Activated naive CD8-positive, alpha-beta T cell (primary cell): Measurements from ENCODE around the gene CD84.
"Not testable (repeated sequence)": the region's sequence is repeated elsewhere in the genome, so short reads cannot be mapped to it uniquely, and the experiment has no call there.

Experiments
- H3K27ac Mint-ChIP-seq: one replicate; pipeline ENCODE4 v1.8.0; 2021; ENCODE audit warnings: mixed read lengths
- H3K27me3 Mint-ChIP-seq: one replicate; pipeline ENCODE4 v1.8.0; 2021; ENCODE audit warnings: mixed read lengths
- H3K36me3 Mint-ChIP-seq: one replicate; pipeline ENCODE4 v1.8.0; 2021; ENCODE audit warnings: mixed read lengths
- H3K4me1 Mint-ChIP-seq: one replicate; pipeline ENCODE4 v1.8.0; 2021; ENCODE audit warnings: low read depth, mixed read lengths
- H3K4me3 Mint-ChIP-seq: one replicate; pipeline ENCODE4 v1.8.0; 2021; ENCODE audit warnings: mild to moderate bottlenecking, mixed read lengths
- H3K9me3 Mint-ChIP-seq: one replicate; pipeline ENCODE4 v1.8.0; 2021; ENCODE audit warnings: low read depth, mixed read lengths

The CD84 gene, protein sequence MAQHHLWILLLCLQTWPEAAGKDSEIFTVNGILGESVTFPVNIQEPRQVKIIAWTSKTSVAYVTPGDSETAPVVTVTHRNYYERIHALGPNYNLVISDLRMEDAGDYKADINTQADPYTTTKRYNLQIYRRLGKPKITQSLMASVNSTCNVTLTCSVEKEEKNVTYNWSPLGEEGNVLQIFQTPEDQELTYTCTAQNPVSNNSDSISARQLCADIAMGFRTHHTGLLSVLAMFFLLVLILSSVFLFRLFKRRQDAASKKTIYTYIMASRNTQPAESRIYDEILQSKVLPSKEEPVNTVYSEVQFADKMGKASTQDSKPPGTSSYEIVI

DNA sequence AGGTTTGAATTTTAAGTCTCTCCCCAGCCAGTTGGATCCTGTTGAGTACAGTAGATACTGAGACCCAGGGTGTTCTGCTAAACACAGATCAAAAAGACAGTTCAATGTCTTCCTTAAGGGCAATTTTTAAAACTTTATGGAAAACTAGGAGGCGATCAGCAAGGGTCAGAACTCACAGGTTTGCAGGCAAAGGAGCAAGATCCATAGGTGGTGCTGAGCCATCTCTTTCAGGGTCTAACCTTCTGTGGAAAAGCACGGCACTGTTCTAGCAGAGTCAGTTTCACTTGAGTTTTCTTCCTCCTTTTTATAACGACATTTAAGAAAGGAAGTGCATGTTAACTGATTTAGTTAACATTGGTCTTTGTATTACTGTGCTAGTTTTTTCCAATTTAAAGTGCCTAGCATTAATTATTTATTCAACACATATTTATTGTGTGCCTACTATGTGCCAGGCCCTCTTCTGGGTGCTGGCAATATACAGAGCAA is at the start of gene CD84:
Gene CD84 (minus strand): TSS at position 281 of the 486 bp plus-strand sequence. CDS start 59 bp downstream, at position 222.
- Mint-ChIP-seq H3K36me3 (peaks cover 8% of the 10 kb centered on the region), H3K9me3 (no peaks in the 10 kb centered on the region), H3K27ac (peak within 1 kb of the TSS; percentile 98), H3K4me1 (peaks cover 92% of the 10 kb centered on the region), H3K4me3 (peak within 1 kb of the TSS; percentile 87), H3K27me3 (no peaks in the 10 kb centered on the region)

DNA sequence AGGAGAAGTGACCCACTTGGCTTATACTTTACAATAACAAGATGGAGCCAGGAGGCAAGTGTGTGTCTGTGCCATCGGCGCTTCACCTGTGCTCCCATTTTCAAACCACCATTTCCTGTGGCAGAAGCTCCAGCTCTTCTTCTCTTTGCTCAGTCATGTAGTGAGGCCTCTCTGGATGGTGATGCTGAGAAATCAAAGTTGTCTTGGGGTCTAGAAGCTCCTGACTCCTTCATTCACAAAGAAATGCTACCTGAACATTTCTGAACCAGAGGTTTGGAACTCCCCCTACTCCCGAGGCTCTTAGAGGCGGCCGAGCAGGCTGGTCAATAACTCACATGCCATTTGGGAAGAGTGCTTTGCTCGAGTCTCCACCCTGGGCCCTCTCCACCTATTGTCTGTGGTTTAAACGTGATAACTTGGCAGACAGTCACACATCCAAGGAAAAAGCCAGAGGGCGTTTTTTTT is 49.5 kb upstream of the CD84 start:
- Mint-ChIP-seq H3K4me3 (peak overlapping the region; percentile 75), H3K27ac (peak overlapping the region; percentile 98), H3K4me1 (peaks cover 98% of the 10 kb centered on the region), H3K27me3 (no peaks in the 10 kb centered on the region), H3K36me3 (peaks cover 47% of the 10 kb centered on the region), H3K9me3 (peaks cover 4% of the 10 kb centered on the region)

DNA sequence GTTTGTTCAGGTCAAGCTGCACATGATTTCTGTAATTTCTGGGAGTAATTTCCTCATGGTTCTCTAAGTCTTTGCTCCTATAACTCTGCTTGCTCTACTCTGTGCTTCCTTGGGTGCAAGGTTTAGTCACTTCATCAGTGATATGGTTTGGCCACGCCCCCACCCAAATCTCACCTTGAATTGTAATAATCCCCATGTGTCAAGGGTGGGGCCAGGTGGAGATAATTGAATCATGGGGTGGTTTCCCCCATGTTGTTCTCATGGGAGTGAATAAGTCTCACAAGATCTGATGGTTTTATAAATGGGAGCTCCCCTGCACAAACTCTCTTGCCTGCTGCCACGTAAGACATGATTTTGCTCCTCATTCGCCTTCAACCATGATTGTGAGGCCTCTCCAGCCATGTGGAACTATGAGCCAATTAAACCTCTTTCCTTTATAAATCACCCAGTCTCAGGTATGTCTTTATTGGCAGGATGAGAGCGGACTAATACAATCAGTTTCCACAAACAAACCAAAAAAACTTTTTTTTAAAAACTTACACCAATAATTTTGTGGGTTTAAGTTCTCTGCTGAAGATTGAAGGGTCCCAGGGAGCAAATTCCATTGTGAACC is 48.5 kb upstream of the CD84 start:
- Mint-ChIP-seq H3K27ac (peak overlapping the region; percentile 98), H3K4me1 (peaks cover 98% of the 10 kb centered on the region), H3K36me3 (peaks cover 45% of the 10 kb centered on the region), H3K4me3 (peak overlapping the region; percentile 77)
- H3K27me3 Mint-ChIP-seq, H3K9me3 Mint-ChIP-seq: not testable (repeated sequence)

GRCh38 chr1:160626509-160627342 is 47.4 kb upstream of the CD84 start:
- Mint-ChIP-seq H3K4me1 (peaks cover 99% of the 10 kb centered on the region), H3K27ac (peak overlapping the region; percentile 98), H3K9me3 (peaks cover 4% of the 10 kb centered on the region), H3K36me3 (peaks cover 50% of the 10 kb centered on the region), H3K4me3 (peak overlapping the region; percentile 77), H3K27me3 (no peaks in the 10 kb centered on the region)

DNA sequence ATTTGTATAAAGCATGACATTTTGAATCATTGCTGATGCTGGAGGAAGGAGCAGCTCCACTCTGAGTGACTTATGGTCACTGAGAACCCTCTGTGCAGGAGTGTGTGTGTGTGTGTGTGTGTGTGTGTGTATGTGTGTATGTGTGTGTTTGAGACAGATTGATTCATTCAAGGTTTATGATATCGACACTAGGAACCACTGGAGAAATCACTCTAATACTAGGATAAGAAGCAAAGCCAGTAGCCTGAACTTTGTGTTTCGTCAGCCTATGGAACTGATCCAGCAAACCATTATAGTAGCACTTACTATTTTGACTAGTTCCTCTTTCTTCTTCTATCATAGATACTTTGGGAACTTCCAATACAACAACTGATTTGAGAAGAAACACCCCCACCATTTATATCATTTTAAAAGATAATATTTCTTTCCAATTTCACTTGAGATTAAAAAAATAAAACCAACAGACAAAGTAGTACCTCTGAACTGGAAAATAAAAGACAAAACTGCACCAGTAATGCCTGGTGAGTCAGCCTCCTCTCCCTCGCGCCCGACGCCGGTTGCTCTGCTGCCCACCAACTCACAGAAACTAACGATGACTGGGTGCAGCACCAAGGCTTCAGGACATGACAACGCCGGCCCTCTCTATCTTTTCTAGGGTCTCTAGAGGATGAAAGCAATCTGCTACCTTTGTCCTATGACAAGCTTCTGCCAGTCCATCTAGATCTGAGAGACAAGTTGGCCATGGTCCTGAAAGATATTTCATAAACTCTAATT is 46.6 kb upstream of the CD84 start:
- peak overlapping the region; percentile 77 for H3K4me3 Mint-ChIP-seq
- H3K36me3 Mint-ChIP-seq = peaks cover 45% of the 10 kb centered on the region
- H3K27ac Mint-ChIP-seq = peak overlapping the region; percentile 98
- peaks cover 4% of the 10 kb centered on the region for H3K9me3 Mint-ChIP-seq
- peaks cover 98% of the 10 kb centered on the region for H3K4me1 Mint-ChIP-seq
- H3K27me3 Mint-ChIP-seq = no peaks in the 10 kb centered on the region

DNA sequence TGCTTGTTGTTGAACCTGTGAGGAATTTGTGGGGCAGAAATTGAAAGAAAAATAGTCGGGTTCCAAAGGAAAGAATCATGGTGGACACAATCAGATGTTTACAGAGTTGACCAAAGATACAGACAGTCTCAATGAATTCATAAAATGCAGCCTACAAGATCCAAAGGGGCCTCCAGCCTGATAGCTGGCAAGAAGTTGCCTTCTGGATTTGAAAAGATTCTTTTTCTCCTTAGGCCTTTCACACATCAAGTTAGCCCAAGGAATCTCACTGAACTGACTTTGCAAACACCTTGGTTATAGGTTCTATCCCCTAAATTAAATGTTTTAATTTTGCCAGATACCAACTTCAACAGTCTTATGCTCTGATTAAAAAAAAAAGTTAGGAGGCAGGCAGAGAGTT is 46.0 kb upstream of the CD84 start:
- Mint-ChIP-seq H3K4me3 (peak overlapping the region; percentile 77), H3K4me1 (peaks cover 93% of the 10 kb centered on the region), H3K27ac (peak overlapping the region; percentile 98), H3K9me3 (peaks cover 4% of the 10 kb centered on the region), H3K27me3 (no peaks in the 10 kb centered on the region), H3K36me3 (peaks cover 44% of the 10 kb centered on the region)

DNA sequence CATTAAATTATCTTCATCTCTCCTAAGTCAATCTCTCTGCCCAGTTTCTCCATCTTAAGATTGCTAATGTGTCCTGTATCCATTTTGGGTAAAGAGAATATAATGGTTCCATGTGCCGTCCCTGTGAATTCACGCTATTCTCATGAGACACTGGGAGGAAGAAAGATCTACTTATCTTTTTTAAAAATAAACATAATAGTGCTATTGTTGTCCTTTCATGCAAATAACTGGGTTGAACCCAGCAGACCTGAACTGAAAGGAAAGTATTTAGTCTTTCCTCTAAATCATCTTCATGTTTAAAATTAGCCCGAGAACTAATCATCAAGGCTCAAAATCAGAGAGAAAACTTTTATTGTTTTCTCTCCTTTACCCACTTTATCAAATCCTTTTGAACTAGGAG is 45.2 kb upstream of the CD84 start:
- Mint-ChIP-seq H3K36me3 (peaks cover 41% of the 10 kb centered on the region), H3K27ac (peak overlapping the region; percentile 98)

GRCh38 chr1:160623862-160624261 is 44.6 kb upstream of the CD84 start:
- H3K4me3 Mint-ChIP-seq = peak overlapping the region; percentile 76
- peaks cover 85% of the 10 kb centered on the region for H3K4me1 Mint-ChIP-seq
- peaks cover 4% of the 10 kb centered on the region for H3K9me3 Mint-ChIP-seq
- no peaks in the 10 kb centered on the region for H3K27me3 Mint-ChIP-seq
- H3K27ac Mint-ChIP-seq = peak overlapping the region; percentile 98
- peaks cover 47% of the 10 kb centered on the region for H3K36me3 Mint-ChIP-seq

More for the DNA sequence above, 45.2 kb upstream of the CD84 start:
- Mint-ChIP-seq H3K27me3 (no peaks in the 10 kb centered on the region), H3K4me3 (peak overlapping the region; percentile 77), H3K4me1 (peaks cover 86% of the 10 kb centered on the region), H3K9me3 (peaks cover 4% of the 10 kb centered on the region)

DNA sequence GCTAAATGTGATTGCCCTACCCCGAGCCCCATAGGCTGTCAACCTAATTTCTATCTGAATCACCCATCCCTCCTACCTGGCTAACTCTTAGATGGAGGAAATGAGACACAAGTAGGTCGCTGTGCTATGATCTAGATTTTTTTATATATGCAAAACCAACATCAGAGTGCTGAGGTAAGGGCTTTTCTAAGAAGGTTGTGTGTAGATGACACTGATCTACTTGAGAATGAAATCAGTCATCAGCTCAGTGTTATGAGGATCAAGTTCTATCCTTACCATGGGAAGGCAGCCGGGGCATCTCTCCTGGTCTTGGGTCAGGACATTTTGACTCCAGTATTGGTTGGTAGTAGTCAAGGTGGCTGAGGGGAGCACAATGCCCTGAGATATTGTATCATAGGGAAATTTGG is 43.9 kb upstream of the CD84 start:
- Mint-ChIP-seq H3K36me3 (peaks cover 46% of the 10 kb centered on the region), H3K9me3 (peaks cover 4% of the 10 kb centered on the region), H3K4me1 (peaks cover 83% of the 10 kb centered on the region), H3K4me3 (peak overlapping the region; percentile 76), H3K27ac (peak overlapping the region; percentile 98), H3K27me3 (no peaks in the 10 kb centered on the region)

- H3K27me3 Mint-ChIP-seq = no peaks in the 10 kb centered on the region
- H3K27ac Mint-ChIP-seq = peak overlapping the region; percentile 98
- H3K4me1 Mint-ChIP-seq = peaks cover 80% of the 10 kb centered on the region
- peak overlapping the region; percentile 76 for H3K4me3 Mint-ChIP-seq
- peaks cover 45% of the 10 kb centered on the region for H3K36me3 Mint-ChIP-seq
- peaks cover 3% of the 10 kb centered on the region for H3K9me3 Mint-ChIP-seq
Measured at GRCh38 chr1:160622501-160623226, 43.4 kb upstream of the CD84 start.

DNA sequence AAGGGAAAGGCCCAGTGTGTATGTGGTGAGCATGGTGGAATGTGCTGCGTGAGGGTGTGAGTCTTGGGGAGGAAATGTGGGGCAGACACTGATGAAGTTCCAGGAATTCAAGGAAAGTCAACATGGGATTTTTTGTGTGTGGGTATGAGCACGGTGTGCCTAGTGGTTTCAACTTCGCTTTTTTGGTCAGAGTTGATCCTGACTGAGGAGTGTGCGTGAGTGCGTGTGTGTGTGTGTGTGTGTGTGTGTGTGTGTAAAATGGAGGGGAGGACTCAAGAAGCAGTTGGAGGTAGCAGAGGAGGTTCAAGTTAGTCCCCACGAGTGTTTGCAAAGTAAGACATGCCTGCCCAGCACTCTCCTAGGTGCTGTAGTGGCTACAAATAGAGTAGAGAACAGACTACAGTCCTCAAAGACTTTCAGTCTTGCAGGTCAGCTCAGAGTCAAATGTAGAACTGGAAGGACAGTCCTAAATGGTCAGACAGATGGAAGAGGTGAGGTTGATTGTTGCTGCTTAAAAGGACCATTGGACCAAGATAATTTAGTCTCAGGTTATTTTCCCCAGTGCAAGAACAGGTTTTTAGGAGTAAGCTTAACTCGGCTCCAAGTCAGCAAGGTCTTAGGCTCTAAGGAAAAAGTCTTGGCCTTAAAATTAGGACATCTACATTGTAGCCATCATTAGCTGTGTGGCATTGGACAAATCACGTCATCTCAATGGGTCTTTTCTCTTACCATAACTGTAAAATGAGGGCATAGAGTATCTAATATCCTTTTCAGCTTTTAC is 42.5 kb upstream of the CD84 start:
- peak overlapping the region; percentile 98 for H3K27ac Mint-ChIP-seq
- peaks cover 41% of the 10 kb centered on the region for H3K36me3 Mint-ChIP-seq
- H3K4me1 Mint-ChIP-seq = peaks cover 78% of the 10 kb centered on the region
- H3K27me3 Mint-ChIP-seq = no peaks in the 10 kb centered on the region
- H3K4me3 Mint-ChIP-seq = no peak overlapping the region
- no peaks in the 10 kb centered on the region for H3K9me3 Mint-ChIP-seq

DNA sequence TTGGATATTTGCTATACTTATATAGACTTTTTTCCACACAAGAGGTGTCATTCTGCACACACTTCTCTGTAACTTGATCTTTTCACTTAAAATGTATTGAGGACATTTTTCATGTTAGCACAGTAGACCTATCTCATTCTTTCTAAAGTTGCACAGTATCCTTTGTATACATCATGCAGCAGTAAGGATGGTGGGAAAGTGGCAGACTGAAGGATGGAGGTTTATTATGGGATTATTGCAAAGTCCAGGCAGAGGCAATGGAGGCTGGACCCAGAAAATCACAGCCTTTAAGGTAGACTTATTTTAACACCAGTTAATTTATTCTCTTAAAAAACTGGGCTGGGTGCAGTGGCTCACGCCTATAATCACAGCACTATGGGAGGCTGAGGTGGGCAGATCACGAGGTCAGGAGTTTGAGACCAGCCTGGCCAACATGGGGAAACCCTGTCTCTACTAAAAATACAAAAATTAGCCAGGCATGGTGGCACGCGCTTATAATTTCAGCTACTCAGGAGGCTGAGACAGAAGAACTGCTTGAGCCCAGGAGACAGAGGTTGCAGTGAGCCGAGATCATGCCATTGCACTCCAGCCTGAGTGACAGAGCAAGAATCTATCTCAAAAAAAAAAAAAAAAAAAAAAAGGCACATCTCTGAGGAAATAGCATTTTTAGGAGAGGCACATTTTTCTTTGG is 41.8 kb upstream of the CD84 start:
- peak overlapping the region; percentile 98 for H3K27ac Mint-ChIP-seq
- H3K4me1 Mint-ChIP-seq = peaks cover 71% of the 10 kb centered on the region
- H3K9me3 Mint-ChIP-seq = no peaks in the 10 kb centered on the region
- H3K36me3 Mint-ChIP-seq = peaks cover 38% of the 10 kb centered on the region
- H3K27me3 Mint-ChIP-seq = no peaks in the 10 kb centered on the region
- no peak overlapping the region for H3K4me3 Mint-ChIP-seq
